Measurements from ENCODE around the gene NFKBIA.

DNA sequence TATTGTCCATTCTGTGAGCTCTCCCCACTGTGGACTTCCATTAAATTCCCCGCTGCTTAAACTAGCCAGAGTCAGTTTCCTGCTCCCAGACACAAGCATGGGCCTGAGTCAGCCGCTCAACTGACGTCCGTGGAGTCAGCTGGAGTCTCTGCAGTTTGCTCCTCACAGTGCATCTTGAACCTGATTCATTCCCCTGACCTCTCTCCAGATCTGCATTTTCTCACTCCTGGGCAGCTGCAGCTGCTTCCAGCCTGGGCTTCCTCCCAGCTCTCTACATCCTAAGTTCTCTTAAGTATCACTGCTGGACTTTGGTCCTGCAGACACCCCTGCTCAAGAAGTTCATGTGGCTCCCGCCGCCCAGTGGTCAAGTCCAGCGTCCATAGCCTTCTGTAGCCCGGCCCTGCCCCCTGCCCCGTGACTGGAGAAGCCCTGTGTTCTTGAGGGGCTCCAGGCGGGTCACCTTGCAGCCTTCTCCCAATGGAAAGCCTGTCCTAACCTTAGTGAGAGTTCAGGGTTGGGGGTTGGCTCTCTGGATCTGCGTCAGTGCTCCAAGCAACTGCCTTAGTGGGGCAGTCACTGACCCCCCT is 20.0 kb downstream of the NFKBIA start:
- TF ChIP-seq, protein P1, sequence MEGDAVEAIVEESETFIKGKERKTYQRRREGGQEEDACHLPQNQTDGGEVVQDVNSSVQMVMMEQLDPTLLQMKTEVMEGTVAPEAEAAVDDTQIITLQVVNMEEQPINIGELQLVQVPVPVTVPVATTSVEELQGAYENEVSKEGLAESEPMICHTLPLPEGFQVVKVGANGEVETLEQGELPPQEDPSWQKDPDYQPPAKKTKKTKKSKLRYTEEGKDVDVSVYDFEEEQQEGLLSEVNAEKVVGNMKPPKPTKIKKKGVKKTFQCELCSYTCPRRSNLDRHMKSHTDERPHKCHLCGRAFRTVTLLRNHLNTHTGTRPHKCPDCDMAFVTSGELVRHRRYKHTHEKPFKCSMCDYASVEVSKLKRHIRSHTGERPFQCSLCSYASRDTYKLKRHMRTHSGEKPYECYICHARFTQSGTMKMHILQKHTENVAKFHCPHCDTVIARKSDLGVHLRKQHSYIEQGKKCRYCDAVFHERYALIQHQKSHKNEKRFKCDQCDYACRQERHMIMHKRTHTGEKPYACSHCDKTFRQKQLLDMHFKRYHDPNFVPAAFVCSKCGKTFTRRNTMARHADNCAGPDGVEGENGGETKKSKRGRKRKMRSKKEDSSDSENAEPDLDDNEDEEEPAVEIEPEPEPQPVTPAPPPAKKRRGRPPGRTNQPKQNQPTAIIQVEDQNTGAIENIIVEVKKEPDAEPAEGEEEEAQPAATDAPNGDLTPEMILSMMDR (IDR thresholded peaks at IDR 0.05; ENCODE audit: insufficient read depth, low read length), result no peak
- TF ChIP-seq POLR2AphosphoS5 (IDR thresholded peaks at IDR 0.05; ENCODE audit: low read depth) (no peak), GABPA (IDR thresholded peaks at IDR 0.05; ENCODE audit: low read depth) (no peak), SPI1 (IDR thresholded peaks at IDR 0.05; ENCODE audit: borderline replicate concordance, low read depth) (no peak)
- TF ChIP-seq, protein P2, sequence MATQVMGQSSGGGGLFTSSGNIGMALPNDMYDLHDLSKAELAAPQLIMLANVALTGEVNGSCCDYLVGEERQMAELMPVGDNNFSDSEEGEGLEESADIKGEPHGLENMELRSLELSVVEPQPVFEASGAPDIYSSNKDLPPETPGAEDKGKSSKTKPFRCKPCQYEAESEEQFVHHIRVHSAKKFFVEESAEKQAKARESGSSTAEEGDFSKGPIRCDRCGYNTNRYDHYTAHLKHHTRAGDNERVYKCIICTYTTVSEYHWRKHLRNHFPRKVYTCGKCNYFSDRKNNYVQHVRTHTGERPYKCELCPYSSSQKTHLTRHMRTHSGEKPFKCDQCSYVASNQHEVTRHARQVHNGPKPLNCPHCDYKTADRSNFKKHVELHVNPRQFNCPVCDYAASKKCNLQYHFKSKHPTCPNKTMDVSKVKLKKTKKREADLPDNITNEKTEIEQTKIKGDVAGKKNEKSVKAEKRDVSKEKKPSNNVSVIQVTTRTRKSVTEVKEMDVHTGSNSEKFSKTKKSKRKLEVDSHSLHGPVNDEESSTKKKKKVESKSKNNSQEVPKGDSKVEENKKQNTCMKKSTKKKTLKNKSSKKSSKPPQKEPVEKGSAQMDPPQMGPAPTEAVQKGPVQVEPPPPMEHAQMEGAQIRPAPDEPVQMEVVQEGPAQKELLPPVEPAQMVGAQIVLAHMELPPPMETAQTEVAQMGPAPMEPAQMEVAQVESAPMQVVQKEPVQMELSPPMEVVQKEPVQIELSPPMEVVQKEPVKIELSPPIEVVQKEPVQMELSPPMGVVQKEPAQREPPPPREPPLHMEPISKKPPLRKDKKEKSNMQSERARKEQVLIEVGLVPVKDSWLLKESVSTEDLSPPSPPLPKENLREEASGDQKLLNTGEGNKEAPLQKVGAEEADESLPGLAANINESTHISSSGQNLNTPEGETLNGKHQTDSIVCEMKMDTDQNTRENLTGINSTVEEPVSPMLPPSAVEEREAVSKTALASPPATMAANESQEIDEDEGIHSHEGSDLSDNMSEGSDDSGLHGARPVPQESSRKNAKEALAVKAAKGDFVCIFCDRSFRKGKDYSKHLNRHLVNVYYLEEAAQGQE (IDR thresholded peaks at IDR 0.05; ENCODE audit: insufficient replicate concordance, low read depth), result no peak

Measured in HL-60 (cell line).